Measurements from ENCODE around the gene BTG4.

Gene BTG4

GRCh38 chr11:111532365-111532709, 20.2 kb upstream of the BTG4 start:
- Histone ChIP-seq H3K4me2 (ENCODE audit: low read length) (peak overlapping the region; percentile 82), H3K9ac (ENCODE audit: low read length) (peak overlapping the region; percentile 72), H3K27me3 (ENCODE audit: low read depth, low read length) (no peaks in the 10 kb centered on the region), H3K4me3 (ENCODE audit: low read length) (peak overlapping the region; percentile 68), H2AFZ (ENCODE audit: low read depth, low read length) (peak overlapping the region; percentile 48; the same call in 1 of the 2 replicates), H3K36me3 (replicated peaks; ENCODE audit: low read depth, low read length) (no peaks in the 10 kb centered on the region), H3K79me2 (ENCODE audit: low read length) (no peaks in the 10 kb centered on the region), H4K20me1 (ENCODE audit: insufficient read depth, low read length) (no peaks in the 10 kb centered on the region), H3K9me3 (ENCODE audit: insufficient read depth, low read length) (no peaks in the 10 kb centered on the region), H3K27ac (ENCODE audit: low read length) (peak overlapping the region; percentile 90), H3K4me1 (ENCODE audit: low read length) (peaks cover 36% of the 10 kb centered on the region)
- TF ChIP-seq EZH2phosphoT487 (IDR thresholded peaks at IDR 0.05; ENCODE audit: low read depth) (no peak), CTCF (IDR thresholded peaks at IDR 0.05; ENCODE audit: low read depth, low read length) (no peak)

GRCh38 chr11:111531687-111532364, 19.6 kb upstream of the BTG4 start:
- H3K27me3 ChIP-seq (ENCODE audit: low read depth, low read length) = no peaks in the 10 kb centered on the region
- no peaks in the 10 kb centered on the region for H4K20me1 ChIP-seq (ENCODE audit: insufficient read depth, low read length)
- peak overlapping the region; percentile 72 for H3K9ac ChIP-seq (ENCODE audit: low read length)
- H3K27ac ChIP-seq (ENCODE audit: low read length) = peak overlapping the region; percentile 90
- peaks cover 41% of the 10 kb centered on the region for H3K4me1 ChIP-seq (ENCODE audit: low read length)
- no peaks in the 10 kb centered on the region for H3K9me3 ChIP-seq (ENCODE audit: insufficient read depth, low read length)
- H3K79me2 ChIP-seq (ENCODE audit: low read length) = no peaks in the 10 kb centered on the region
- H2AFZ ChIP-seq (ENCODE audit: low read depth, low read length) = peak overlapping the region; percentile 74; the same call in 1 of the 2 replicates
- peak overlapping the region; percentile 68 for H3K4me3 ChIP-seq (ENCODE audit: low read length)
- peak overlapping the region; percentile 82 for H3K4me2 ChIP-seq (ENCODE audit: low read length)
- no peaks in the 10 kb centered on the region for H3K36me3 ChIP-seq (replicated peaks; ENCODE audit: low read depth, low read length)
- TF ChIP-seq EZH2phosphoT487 (IDR thresholded peaks at IDR 0.05; ENCODE audit: low read depth) (no peak), CTCF (IDR thresholded peaks at IDR 0.05; ENCODE audit: low read depth, low read length) (no peak)

GRCh38 chr11:111531136-111531535, 18.9 kb upstream of the BTG4 start:
- no peak for TF ChIP-seq CTCF (IDR thresholded peaks at IDR 0.05; ENCODE audit: low read depth, low read length)
- TF ChIP-seq EZH2phosphoT487 (IDR thresholded peaks at IDR 0.05; ENCODE audit: low read depth) = no peak
- Histone ChIP-seq H3K4me1 (ENCODE audit: low read length) (peaks cover 48% of the 10 kb centered on the region), H3K27me3 (ENCODE audit: low read depth, low read length) (no peaks in the 10 kb centered on the region), H3K36me3 (replicated peaks; ENCODE audit: low read depth, low read length) (no peaks in the 10 kb centered on the region), H3K4me3 (ENCODE audit: low read length) (peak overlapping the region; percentile 68), H3K9ac (ENCODE audit: low read length) (peak overlapping the region; percentile 72), H4K20me1 (ENCODE audit: insufficient read depth, low read length) (no peaks in the 10 kb centered on the region), H3K9me3 (ENCODE audit: insufficient read depth, low read length) (no peaks in the 10 kb centered on the region), H2AFZ (ENCODE audit: low read depth, low read length) (peak overlapping the region; percentile 74), H3K4me2 (ENCODE audit: low read length) (peak overlapping the region; percentile 82), H3K79me2 (ENCODE audit: low read length) (no peaks in the 10 kb centered on the region), H3K27ac (ENCODE audit: low read length) (peak overlapping the region; percentile 90)

GRCh38 chr11:111530091-111530490, 17.9 kb upstream of the BTG4 start:
- no peaks in the 10 kb centered on the region for H4K20me1 ChIP-seq (ENCODE audit: insufficient read depth, low read length)
- no peak overlapping the region for H3K27ac ChIP-seq (ENCODE audit: low read length)
- H3K4me1 ChIP-seq (ENCODE audit: low read length) = peaks cover 54% of the 10 kb centered on the region
- H3K9me3 ChIP-seq (ENCODE audit: insufficient read depth, low read length) = no peaks in the 10 kb centered on the region
- H3K79me2 ChIP-seq (ENCODE audit: low read length) = no peaks in the 10 kb centered on the region
- H3K9ac ChIP-seq (ENCODE audit: low read length) = no peak overlapping the region
- no peak overlapping the region for H3K4me2 ChIP-seq (ENCODE audit: low read length)
- TF ChIP-seq EZH2phosphoT487 (IDR thresholded peaks at IDR 0.05; ENCODE audit: low read depth) = no peak
- no peak for TF ChIP-seq CTCF (IDR thresholded peaks at IDR 0.05; ENCODE audit: low read depth, low read length)
- H3K27me3 ChIP-seq (ENCODE audit: low read depth, low read length) = no peaks in the 10 kb centered on the region
- no peak overlapping the region for H3K4me3 ChIP-seq (ENCODE audit: low read length)
- no peaks in the 10 kb centered on the region for H3K36me3 ChIP-seq (replicated peaks; ENCODE audit: low read depth, low read length)
- no peak overlapping the region for H2AFZ ChIP-seq (ENCODE audit: low read depth, low read length)
